GM12874 (cell line): ENCODE measurements around the gene PIGZ.
A peak's percentile ranks its signal among the peaks of the same experiment; 100 is the strongest.

Source experiments
- CTCF ChIP-seq: IDR thresholded peaks from 2 replicates; pipeline ENCODE4 v1.5.1; 2011; ENCODE audit warnings: low read depth, mild to moderate bottlenecking, control low read depth, low read length, moderate library complexity; ENCODE audit not compliant: insufficient read depth

The PIGZ gene

GRCh38 chr3:196954832-196955231 is 13.8 kb downstream of the PIGZ start:
- TF ChIP-seq CTCF, result no peak

GRCh38 chr3:196951371-196951770 is 17.3 kb downstream of the PIGZ start:
- TF ChIP-seq CTCF, result no peak

GRCh38 chr3:196949750-196950149 is 18.9 kb downstream of the PIGZ start:
- TF ChIP-seq CTCF, result no peak

GRCh38 chr3:196949285-196949619 is 19.4 kb downstream of the PIGZ start:
- TF ChIP-seq CTCF, result no peak

GRCh38 chr3:196948442-196949284 is 20.0 kb downstream of the PIGZ start:
- no peak for TF ChIP-seq CTCF

- TF ChIP-seq CTCF, result no peak
Observed at GRCh38 chr3:196947860-196948441, 20.7 kb downstream of the PIGZ start.

GRCh38 chr3:196947136-196947859 is 21.3 kb downstream of the PIGZ start:
- 0 out of 2 replicates have a peak, but pooled peaks have one; percentile 11 for TF ChIP-seq CTCF
